Stimulated activated CD8-positive, alpha-beta memory T cell treated with anti-CD3 and anti-CD28 coated beads, Interleukin-4, amount 100 ng/mL, for 1 hour (primary cell): ENCODE measurements around the gene SLIT3.

Experiments used
- DNase-seq, 2 donors: peaks; one replicate each; pipeline ENCODE4 v3.0.0-alpha.2; 2020; ENCODE audit warnings: low read depth in 2 of 2, low spot score in 1 of 2

SLIT3 gene

DNA sequence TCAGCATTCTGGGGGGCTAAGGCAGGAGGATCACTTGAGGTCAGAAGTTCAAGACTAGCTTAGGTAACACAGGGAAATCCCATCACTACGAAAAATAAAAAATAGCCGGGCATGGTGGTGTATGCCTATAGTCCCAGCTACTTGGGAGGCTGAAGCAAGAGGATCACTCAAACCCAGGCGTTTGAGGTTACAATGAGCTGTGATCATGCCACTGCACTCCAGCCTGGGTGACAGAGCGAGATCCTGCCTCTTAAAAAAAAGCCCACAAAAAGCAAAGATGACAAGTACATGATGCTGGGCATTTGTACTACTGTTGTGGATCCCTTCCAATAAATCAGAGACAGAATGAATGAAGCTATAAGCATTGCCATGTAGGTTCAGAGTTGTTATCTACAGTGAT lies 401.7 kb downstream of the SLIT3 start:
- no peak for DNase-seq

- no peak for DNase-seq
These were observed 402.6 kb downstream of the SLIT3 start for GRCh38 chr5:168898247-168898911.

DNA sequence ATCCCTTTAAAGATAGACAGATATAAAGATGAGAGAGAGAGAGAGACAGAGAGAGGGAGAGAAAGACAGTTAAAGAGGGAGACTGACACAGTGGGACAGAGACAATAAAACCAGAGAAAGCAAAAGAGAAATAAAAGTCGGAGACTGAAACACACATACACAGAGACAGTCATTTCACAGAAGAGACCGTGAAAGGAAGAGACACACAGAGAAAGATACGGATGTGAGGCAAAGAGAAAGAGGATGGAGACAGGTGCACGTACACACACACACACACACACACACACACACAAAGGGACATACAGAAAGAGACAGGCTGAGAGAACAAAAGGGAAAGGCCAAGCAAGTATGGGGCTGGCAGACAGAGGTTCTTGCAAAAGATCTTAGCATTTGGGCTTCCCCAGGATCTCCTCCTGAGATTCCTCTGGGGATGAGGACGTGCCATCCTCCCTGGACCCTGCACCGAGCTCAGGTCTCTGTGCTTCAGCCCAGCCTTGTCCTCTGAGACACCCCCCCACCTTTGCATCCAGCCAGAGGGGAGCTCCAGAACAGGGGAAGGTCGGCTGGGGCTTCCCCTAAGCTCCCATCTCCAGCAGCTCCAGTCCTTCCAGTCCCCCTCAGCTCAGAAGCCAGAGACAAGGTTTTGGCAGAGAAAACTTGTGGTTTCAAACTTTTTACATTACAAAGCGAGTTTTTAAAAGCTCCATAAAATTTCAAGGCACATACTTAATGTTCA lies 403.4 kb downstream of the SLIT3 start:
- DNase-seq, result no peak

- DNase-seq, result no peak
These were observed 405.5 kb downstream of the SLIT3 start for GRCh38 chr5:168895295-168896071.

- DNase-seq, result no peak
These were observed 407.7 kb downstream of the SLIT3 start for GRCh38 chr5:168893283-168893682.

DNA sequence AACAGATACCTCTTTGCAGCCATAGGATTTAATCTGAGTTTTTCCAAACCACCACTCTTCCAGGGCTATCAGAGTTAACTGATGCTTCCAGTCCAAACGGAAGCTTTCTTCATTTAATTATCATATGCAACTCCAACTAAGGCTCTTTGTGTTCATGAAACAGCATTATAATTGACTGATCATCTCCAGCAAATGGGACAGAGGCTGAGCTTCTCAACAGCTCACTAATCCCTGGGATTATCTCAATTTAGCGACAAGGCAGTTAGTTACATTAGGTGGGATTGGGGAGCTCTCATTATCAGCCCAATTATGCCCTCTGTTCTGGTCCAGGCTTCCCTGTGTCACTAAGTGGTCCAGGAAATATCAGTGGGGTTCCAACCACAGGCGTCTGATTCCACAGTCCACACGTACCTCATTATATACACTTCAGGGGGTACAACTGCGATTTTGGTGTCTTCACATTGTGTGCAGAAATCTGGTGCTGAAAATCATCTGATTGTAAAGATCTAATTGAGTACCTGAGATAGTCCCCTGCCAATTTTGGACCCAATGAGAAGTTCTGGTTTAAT lies 408.2 kb downstream of the SLIT3 start:
- no peak for DNase-seq

GRCh38 chr5:168890816-168891812 lies 409.8 kb downstream of the SLIT3 start:
- DNase-seq, result no peak

DNA sequence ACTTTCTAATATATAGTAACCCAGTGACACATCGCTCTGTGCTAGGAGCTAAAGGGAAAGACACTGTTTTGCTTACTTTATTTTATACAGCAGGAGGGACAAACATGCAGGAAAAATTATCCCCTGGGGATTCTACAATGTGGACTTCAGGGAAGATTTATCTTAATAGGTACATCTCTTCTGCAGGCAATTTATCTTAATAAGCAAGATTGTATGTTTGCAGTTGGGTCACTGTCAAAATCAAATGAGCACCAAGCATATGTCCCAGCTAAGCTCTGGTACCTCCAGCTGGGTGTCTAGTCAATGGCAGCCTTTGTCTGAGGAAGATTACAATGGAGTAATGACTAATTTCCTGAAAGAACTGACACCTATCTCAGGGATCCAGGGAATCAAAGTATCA lies 411.9 kb downstream of the SLIT3 start:
- no peak for DNase-seq

DNA sequence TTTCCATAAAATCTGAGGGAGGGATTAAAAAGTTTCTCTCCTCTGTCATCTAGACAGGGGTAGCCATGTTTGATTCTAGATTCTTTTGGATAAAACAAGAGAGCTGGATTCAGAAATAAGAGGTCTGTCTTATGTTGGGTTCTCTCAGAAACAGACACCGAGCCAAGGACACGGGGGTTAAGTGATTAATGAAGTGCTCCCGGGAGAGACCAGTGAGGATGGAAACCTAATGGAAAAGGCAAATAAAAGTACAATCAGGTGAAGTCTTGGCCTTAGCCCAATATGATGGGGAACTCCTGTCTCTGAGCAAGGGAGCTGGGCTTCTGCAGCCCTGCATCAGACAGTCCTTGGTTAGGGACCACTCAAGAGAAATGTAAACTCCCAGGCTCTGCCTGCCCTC lies 413.0 kb downstream of the SLIT3 start:
- DNase-seq, result no peak

- DNase-seq, result no peak
These were observed 414.8 kb downstream of the SLIT3 start for GRCh38 chr5:168886157-168886556.

- no peak for DNase-seq
These were observed 415.4 kb downstream of the SLIT3 start for GRCh38 chr5:168885324-168886120.

DNA sequence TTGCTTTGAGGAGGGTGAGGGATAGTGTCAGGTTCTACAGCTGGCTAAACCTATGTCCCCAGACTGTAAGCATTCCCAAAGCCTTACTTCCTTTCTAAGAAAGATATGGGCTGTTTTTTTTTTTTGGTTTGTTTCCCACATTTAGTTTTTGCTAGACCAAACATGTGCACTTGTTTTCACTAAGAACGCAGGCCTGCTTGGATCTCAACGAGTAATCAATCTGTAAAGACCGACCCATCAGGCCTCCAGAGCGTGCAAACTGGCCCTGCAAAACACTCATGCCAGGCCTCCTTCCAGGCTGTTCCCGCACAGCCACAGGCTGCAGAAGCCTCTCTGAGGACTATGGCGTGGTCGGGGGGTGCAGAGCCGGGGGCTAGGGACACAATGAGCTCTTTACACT lies 416.9 kb downstream of the SLIT3 start:
- DNase-seq, result no peak

DNA sequence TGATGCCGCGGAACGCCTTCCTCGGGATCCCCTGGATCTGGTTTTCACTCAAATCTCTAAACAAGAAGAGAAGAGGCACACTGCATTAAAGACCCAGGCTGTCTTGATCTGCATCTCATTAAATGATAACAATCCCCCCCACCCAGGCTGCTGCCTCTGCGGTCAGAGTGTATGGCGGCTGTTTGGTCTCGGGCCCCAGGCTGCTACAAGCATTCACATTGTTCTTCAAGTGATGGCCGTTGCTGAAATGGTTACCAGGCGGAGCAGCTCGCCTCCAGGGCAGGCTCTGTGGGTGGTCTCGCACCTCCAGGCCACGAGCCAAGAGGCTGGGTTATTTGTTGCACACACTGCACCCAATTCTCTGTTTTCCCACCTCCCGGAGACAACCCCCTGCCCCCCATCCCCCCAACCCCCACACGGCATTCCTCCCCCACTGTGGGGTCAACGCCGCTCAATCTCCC lies 417.6 kb downstream of the SLIT3 start:
- DNase-seq, result no peak

DNA sequence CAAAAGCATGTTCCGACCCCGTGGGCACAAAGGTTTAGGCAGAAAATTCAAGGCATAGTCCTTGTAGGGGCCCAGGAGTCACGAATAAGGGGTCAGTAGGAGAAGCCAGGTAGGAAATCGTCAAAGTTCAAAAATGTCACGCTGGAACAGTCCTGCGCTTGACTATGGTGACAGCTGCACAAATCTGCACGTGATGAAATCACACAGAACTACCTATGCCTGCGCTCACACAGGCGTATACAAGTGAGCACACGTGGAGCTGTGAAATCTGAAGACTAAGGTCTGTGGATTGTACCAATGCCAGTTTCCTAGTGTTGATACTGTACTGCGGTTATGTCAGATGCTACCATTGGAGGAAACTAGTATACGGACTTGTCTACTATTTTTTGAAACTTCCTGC lies 418.7 kb downstream of the SLIT3 start:
- DNase-seq, result no peak

GRCh38 chr5:168881427-168882149 lies 419.4 kb downstream of the SLIT3 start:
- DNase-seq, result no peak

DNA sequence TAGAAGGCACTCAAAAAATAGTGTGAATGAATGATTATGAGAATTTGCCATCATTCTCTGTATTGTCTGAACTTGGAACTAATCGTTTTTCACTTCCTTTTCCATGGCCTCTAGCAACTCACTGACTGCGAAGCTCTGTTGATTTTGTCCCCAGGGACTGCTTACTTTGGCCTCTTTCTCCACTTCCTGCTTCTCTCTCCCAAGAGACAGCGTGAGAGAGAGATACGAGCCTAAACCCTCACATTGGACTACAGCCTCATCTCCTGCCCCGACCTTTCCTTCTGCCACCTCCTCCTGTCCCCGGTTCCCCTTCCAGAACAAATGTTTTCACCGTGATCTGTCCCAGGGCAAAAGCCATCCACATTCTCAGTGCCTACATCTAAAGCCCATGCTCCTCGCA lies 421.0 kb downstream of the SLIT3 start:
- DNase-seq, result no peak

DNA sequence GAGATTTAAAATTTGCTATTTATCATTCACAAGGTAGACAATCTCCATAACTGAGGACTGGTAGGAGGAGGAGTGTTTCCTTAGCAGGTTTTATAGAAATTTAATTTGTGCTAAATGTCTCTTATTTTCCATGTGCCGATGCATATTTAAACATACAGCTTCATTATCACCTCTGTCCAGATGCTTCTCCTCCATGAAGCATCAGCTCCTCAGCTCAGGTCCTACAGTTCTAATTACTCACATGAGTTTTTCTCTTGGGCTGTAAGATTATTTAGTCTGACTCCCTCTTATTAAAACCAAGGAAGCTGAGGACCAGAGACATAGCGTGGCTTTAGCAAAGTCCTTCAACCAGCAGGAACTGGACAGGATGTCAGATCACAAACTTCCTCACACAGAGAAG lies 421.6 kb downstream of the SLIT3 start:
- DNase-seq, result no peak

DNA sequence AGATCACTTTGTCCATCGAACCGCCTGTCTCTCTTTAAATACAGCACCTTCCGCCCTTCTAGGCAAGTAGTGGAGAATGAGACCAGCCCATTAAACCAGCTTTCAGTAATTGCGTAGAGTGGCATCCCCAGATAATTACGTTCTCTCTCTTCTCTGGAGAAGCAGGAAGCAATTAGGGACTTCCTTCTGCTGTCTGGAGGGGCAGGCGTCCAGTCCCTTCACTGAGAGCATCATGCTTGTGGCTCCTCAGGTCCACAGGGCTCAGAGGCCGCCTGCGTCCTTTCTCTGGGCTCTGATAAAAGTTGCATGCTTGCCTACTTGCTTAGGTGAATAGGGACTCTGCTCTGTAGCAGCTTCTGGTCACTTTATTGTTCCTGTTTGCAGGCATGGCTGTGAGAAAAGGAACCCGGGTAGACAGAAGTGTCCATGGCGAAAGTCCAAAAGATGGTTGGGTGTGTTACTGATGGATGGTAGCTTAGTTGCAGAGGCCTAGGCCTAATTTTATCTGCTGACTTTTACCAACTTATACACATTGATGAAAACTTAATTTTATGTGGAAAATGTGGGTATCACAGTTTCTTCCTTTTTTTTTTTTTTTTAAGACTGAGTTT lies 422.7 kb downstream of the SLIT3 start:
- DNase-seq, result no peak
